ENCODE measurements around the gene PTPRN2.
"Not testable (repeated sequence)": the region's sequence is repeated elsewhere in the genome, so short reads cannot be mapped to it uniquely, and the experiment has no call there.

Gene PTPRN2

GRCh38 chr7:158244873-158245723 is 342.5 kb downstream of the PTPRN2 start:
- DNase-seq, result no peak

GRCh38 chr7:158244430-158244829 is 343.2 kb downstream of the PTPRN2 start:
- no peak for DNase-seq

- no peak for DNase-seq
Observed at GRCh38 chr7:158241919-158242318, 345.7 kb downstream of the PTPRN2 start.

- DNase-seq, result no peak
Observed at GRCh38 chr7:158240801-158241200, 346.8 kb downstream of the PTPRN2 start.

- no peak for DNase-seq
Observed at GRCh38 chr7:158239290-158239981, 348.2 kb downstream of the PTPRN2 start.

- no peak for DNase-seq
Observed at GRCh38 chr7:158238616-158239289, 348.9 kb downstream of the PTPRN2 start.

- DNase-seq, result no peak
Observed at GRCh38 chr7:158237672-158238335, 349.8 kb downstream of the PTPRN2 start.

- DNase-seq, result no peak
Observed at GRCh38 chr7:158236400-158236799, 351.2 kb downstream of the PTPRN2 start.

- DNase-seq, result no peak
Observed at GRCh38 chr7:158235862-158236261, 351.8 kb downstream of the PTPRN2 start.

- no peak for DNase-seq
Observed at GRCh38 chr7:158229945-158230344, 357.7 kb downstream of the PTPRN2 start.

- DNase-seq, result no peak
Observed at GRCh38 chr7:158228986-158229385, 358.6 kb downstream of the PTPRN2 start.

GRCh38 chr7:158228131-158228530 is 359.5 kb downstream of the PTPRN2 start:
- DNase-seq, result no peak

- no peak for DNase-seq
Observed at GRCh38 chr7:158227258-158227984, 360.2 kb downstream of the PTPRN2 start.

GRCh38 chr7:158216198-158216597 is 371.4 kb downstream of the PTPRN2 start:
- no peak for DNase-seq

- DNase-seq, result no peak
Observed at GRCh38 chr7:158209435-158209834, 378.2 kb downstream of the PTPRN2 start.

- no peak for DNase-seq
Observed at GRCh38 chr7:158206341-158206740, 381.3 kb downstream of the PTPRN2 start.

GRCh38 chr7:158204453-158204852 is 383.2 kb downstream of the PTPRN2 start:
- no peak for DNase-seq

GRCh38 chr7:158203948-158204347 is 383.7 kb downstream of the PTPRN2 start:
- DNase-seq, result not testable (repeated sequence)

GRCh38 chr7:158194365-158194900 is 393.2 kb downstream of the PTPRN2 start:
- no peak for DNase-seq

- no peak for DNase-seq
Observed at GRCh38 chr7:158193446-158193845, 394.2 kb downstream of the PTPRN2 start.

- no peak for DNase-seq
Observed at GRCh38 chr7:158192956-158193355, 394.7 kb downstream of the PTPRN2 start.

GRCh38 chr7:158192184-158192835 is 395.3 kb downstream of the PTPRN2 start:
- DNase-seq, result no peak
